Panc1 (cell line): ENCODE data around the gene SEC22C. TPM values are rescaled to one million over a fixed set of nuclear protein-coding genes. Genes with fewer than 3 reads are reported as not detected.

Experiments
- ATAC-seq: fragments of 200-7000 bp; cut with Tn5 transposase; 2 replicates; pipeline ENCODE4 v1.9.1; 2020; ENCODE audit warnings: mild to moderate bottlenecking, moderate library complexity
- BruUV-seq: library from RNA; stranded (reverse); fragments of 400-500 nt; replicated peaks from 2 replicates; lab custom pipeline; 2021; lab: Mats Ljungman, UMichigan
- CTCF ChIA-PET: fragments of 300-600 bp; sonication (Branson Sonifier 250); formaldehyde crosslinking; loops from one replicate; lab custom pipeline; 2022; ENCODE audit warnings: antibody characterized with exemption; lab: Charles Lee
- POLR2A ChIA-PET: fragments of 300-600 bp; sonication (Branson Sonifier 250); formaldehyde crosslinking; loops from one replicate; lab custom pipeline; 2022; ENCODE audit warnings: antibody characterized with exemption; lab: Charles Lee
- DNase-seq: peaks from one replicate; pipeline ENCODE4 v3.0.0-alpha.2; 2010; ENCODE audit warnings: low read depth, low spot score
- H3K27ac ChIP-seq: 2 replicates; pipeline ENCODE4 v1.5.1; 2011; ENCODE audit warnings: mild to moderate bottlenecking, low read length, inconsistent platforms
- H3K27me3 ChIP-seq: fragments of 200-500 bp; sonication (Bioruptor generic); 2 replicates; pipeline ENCODE4 v1.6.0; 2014; ENCODE audit warnings: low read length, inconsistent platforms; ENCODE audit not compliant: control insufficient read depth, insufficient read depth
- H3K36me3 ChIP-seq: fragments of 200-500 bp; sonication (Bioruptor generic); 2 replicates; pipeline ENCODE4 v1.5.1; 2014; ENCODE audit warnings: inconsistent platforms, mild to moderate bottlenecking, low read length, moderate library complexity; ENCODE audit not compliant: control insufficient read depth, insufficient read depth
- H3K4me1 ChIP-seq: 2 replicates; pipeline ENCODE4 v1.5.1; 2011; ENCODE audit warnings: inconsistent platforms, mild to moderate bottlenecking, low read length, moderate library complexity; ENCODE audit not compliant: control insufficient read depth, insufficient read depth
- H3K4me3 ChIP-seq, 2 experiments: 2 replicates each; pipeline ENCODE4 v1.5.1; 2011 to 2012; ENCODE audit warnings: low read depth in 2 of 2, low read length in 2 of 2, mild to moderate bottlenecking in 2 of 2, inconsistent platforms in 1 of 2, moderate library complexity in 1 of 2
- H3K9me3 ChIP-seq: fragments of 200-500 bp; sonication (Bioruptor generic); 2 replicates; pipeline ENCODE4 v1.5.1; 2014; ENCODE audit warnings: low read depth, mild to moderate bottlenecking, inconsistent platforms, low read length, moderate library complexity; ENCODE audit not compliant: control insufficient read depth, insufficient read depth
- POLR2AphosphoS5 ChIP-seq: IDR thresholded peaks from 2 replicates; pipeline ENCODE4 v1.6.1; 2012; ENCODE audit warnings: mild to moderate bottlenecking, low read depth, low read length, moderate library complexity
- SIN3A ChIP-seq: IDR thresholded peaks from 2 replicates; pipeline ENCODE4 v1.6.1; 2012; ENCODE audit warnings: low read depth, mild to moderate bottlenecking, low read length, moderate library complexity, borderline replicate concordance; ENCODE audit not compliant: insufficient read depth
- TCF7L2 ChIP-seq: IDR thresholded peaks from 2 replicates; pipeline ENCODE4 v1.6.1; 2011; ENCODE audit warnings: mild to moderate bottlenecking, low read depth, low read length, inconsistent platforms
- in situ Hi-C: cut with HindIII; loops from 2 replicates; pipeline ENCODE4 v1.10.0; 2016; ENCODE audit warnings: low sequenced_read_pairs, low pct_unique_long_range_greater_than_20kb
- intact Hi-C: fragments of 100-400 bp; cut with micrococcal nuclease; formaldehyde crosslinking; loops from one replicate; pipeline ENCODE4 v1.10.0; 2022; ENCODE audit not compliant: unreplicated experiment
- total RNA-seq: library from RNA; stranded (reverse); gene quantifications from one replicate; pipeline ENCODE4 v1.2.1, GENCODE V29; 2021; ENCODE audit not compliant: unreplicated experiment
- TF ChIP-seq, protein P1 (sequence below): fragments of 450-650 bp; IDR thresholded peaks from 2 replicates; pipeline ENCODE4 v1.5.1; 2017; ENCODE audit warnings: mild to moderate bottlenecking
- TF ChIP-seq, protein P2 (sequence below), 2 experiments: IDR thresholded peaks; 2 replicates each; pipeline ENCODE4 v1.6.1; 2011 to 2012; ENCODE audit warnings: low read depth in 2 of 2, control low read depth in 1 of 2, low read length in 1 of 2, mild to moderate bottlenecking in 1 of 2, moderate library complexity in 1 of 2; ENCODE audit not compliant: insufficient read depth in 1 of 2

Gene SEC22C
- total RNA-seq, 1 experiment from 2014 or later = 45.9 TPM

DNA sequence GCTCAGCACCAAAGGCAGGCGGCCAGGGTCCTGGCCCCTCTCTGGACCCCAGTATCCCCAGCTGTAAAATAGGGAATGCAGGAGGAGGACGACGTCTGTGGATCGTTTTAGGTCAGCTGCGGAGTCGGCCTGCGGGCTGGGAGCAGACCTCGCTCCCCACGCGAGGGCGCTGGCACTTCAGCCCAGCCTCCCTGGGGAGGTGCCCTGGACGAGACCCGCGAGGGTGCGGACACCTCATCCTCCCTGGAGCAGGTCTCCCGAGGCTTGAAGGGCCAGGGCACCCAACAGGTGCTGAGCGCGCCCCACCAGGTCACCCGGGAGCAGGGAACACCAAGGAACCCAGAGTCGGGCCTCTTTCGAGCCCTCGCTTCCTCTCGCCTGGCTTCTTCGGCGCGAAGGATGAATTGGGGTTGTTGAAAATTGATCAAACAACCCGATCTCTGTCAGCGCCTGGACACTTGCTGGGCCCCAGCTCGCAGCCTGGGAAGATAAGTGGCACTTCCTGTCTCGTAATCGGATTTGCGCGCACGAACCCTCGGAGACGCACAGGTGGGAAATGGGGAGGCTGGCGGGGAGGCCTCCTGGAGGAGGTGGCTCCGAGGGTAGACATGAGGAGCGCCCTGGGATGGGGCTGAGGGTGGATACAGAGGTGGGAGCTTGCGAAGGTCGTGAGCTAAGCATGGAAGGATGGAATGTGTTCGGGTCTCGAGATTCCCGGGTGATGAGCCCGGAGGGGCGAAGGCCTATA lies 79.9 kb downstream of the SEC22C start:
- intact Hi-C loops (loop anchor here (2.0 kb wide), 1 partner anchor 39 kb away; no protein-coding TSS in a partner anchor), in situ Hi-C loops (no loop called here)
- H3K4me3 ChIP-seq = peak overlapping the region; percentile 31 to 53
- H3K27ac ChIP-seq = no peak overlapping the region
- POLR2A ChIA-PET = no interaction called here
- DNase-seq = no peak
- H3K9me3 ChIP-seq = no peaks in the 10 kb centered on the region
- TF ChIP-seq, protein P1, sequence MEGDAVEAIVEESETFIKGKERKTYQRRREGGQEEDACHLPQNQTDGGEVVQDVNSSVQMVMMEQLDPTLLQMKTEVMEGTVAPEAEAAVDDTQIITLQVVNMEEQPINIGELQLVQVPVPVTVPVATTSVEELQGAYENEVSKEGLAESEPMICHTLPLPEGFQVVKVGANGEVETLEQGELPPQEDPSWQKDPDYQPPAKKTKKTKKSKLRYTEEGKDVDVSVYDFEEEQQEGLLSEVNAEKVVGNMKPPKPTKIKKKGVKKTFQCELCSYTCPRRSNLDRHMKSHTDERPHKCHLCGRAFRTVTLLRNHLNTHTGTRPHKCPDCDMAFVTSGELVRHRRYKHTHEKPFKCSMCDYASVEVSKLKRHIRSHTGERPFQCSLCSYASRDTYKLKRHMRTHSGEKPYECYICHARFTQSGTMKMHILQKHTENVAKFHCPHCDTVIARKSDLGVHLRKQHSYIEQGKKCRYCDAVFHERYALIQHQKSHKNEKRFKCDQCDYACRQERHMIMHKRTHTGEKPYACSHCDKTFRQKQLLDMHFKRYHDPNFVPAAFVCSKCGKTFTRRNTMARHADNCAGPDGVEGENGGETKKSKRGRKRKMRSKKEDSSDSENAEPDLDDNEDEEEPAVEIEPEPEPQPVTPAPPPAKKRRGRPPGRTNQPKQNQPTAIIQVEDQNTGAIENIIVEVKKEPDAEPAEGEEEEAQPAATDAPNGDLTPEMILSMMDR = peak; percentile 85
- TF ChIP-seq TCF7L2 = no peak
- CTCF ChIA-PET = interaction anchor here (0.5 to 0.8 kb wide), 3 partner anchors 33 to 328 kb away, joined by 3 to 4 read pairs (median 4); no protein-coding TSS in a partner anchor
- peak; percentile 83 for ATAC-seq
- H3K27me3 ChIP-seq = no peaks in the 10 kb centered on the region; the same call in 1 of the 2 replicates
- no peaks in the 10 kb centered on the region for H3K36me3 ChIP-seq
- no peaks in the 10 kb centered on the region for H3K4me1 ChIP-seq
- no TSS peak for BruUV-seq

DNA sequence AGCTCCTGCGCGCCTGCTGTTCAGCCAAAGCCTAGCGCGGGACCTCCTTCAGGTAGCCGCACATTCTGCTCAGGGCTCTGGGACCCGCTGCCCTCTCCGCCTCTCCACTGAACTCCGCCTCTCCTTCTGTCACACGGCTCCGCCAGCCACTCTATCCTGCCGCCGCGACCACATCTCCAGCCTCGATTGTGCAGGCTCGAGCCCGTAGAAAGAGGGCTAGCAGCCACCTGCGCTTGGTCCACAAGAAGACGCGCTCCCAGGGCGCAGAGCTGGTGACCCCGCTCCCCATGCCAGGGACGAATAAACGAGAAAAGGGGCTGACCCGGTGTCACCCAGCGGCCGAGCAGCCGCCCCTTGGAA lies 80.5 kb downstream of the SEC22C start:
- intact Hi-C loops = no loop called here

More for the DNA sequence above, 80.5 kb downstream of the SEC22C start:
- in situ Hi-C loops = no loop called here
- BruUV-seq = no TSS peak
- Histone ChIP-seq H3K4me1 (no peaks in the 10 kb centered on the region), H3K27me3 (no peaks in the 10 kb centered on the region; the same call in 1 of the 2 replicates), H3K36me3 (no peaks in the 10 kb centered on the region), H3K4me3 (no peak overlapping the region; a peak in 1 of 4 replicates), H3K9me3 (no peaks in the 10 kb centered on the region), H3K27ac (no peak overlapping the region)
- CTCF ChIA-PET = no interaction called here
- POLR2A ChIA-PET = no interaction called here
- no peak for DNase-seq
- TF ChIP-seq, protein P2, sequence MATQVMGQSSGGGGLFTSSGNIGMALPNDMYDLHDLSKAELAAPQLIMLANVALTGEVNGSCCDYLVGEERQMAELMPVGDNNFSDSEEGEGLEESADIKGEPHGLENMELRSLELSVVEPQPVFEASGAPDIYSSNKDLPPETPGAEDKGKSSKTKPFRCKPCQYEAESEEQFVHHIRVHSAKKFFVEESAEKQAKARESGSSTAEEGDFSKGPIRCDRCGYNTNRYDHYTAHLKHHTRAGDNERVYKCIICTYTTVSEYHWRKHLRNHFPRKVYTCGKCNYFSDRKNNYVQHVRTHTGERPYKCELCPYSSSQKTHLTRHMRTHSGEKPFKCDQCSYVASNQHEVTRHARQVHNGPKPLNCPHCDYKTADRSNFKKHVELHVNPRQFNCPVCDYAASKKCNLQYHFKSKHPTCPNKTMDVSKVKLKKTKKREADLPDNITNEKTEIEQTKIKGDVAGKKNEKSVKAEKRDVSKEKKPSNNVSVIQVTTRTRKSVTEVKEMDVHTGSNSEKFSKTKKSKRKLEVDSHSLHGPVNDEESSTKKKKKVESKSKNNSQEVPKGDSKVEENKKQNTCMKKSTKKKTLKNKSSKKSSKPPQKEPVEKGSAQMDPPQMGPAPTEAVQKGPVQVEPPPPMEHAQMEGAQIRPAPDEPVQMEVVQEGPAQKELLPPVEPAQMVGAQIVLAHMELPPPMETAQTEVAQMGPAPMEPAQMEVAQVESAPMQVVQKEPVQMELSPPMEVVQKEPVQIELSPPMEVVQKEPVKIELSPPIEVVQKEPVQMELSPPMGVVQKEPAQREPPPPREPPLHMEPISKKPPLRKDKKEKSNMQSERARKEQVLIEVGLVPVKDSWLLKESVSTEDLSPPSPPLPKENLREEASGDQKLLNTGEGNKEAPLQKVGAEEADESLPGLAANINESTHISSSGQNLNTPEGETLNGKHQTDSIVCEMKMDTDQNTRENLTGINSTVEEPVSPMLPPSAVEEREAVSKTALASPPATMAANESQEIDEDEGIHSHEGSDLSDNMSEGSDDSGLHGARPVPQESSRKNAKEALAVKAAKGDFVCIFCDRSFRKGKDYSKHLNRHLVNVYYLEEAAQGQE (IDR thresholded peaks at IDR 0.05; ENCODE audit: insufficient read depth in 1 of 2, low read depth in 2 of 2, low read length in 1 of 2) = no peak
- no peak for TF ChIP-seq SIN3A
- TF ChIP-seq, protein P1 = no peak
- TF ChIP-seq POLR2AphosphoS5 = no peak
- no peak for TF ChIP-seq TCF7L2
- ATAC-seq = no peak
